NOMO-1 treated with DMSO at 0.1 percent for 48 hours (cell line): ENCODE results near the gene DRC3.
"Not testable (repeated sequence)": the region's sequence is repeated elsewhere in the genome, so short reads cannot be mapped to it uniquely, and the experiment has no call there.

Experiments
- DNase-seq: peaks from one replicate; lab custom pipeline; 2025; ENCODE audit not compliant: unreplicated experiment; lab: John Stamatoyannopoulos, UW

The DRC3 gene, protein sequence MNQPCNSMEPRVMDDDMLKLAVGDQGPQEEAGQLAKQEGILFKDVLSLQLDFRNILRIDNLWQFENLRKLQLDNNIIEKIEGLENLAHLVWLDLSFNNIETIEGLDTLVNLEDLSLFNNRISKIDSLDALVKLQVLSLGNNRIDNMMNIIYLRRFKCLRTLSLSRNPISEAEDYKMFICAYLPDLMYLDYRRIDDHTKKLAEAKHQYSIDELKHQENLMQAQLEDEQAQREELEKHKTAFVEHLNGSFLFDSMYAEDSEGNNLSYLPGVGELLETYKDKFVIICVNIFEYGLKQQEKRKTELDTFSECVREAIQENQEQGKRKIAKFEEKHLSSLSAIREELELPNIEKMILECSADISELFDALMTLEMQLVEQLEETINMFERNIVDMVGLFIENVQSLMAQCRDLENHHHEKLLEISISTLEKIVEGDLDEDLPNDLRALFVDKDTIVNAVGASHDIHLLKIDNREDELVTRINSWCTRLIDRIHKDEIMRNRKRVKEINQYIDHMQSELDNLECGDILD

DNA sequence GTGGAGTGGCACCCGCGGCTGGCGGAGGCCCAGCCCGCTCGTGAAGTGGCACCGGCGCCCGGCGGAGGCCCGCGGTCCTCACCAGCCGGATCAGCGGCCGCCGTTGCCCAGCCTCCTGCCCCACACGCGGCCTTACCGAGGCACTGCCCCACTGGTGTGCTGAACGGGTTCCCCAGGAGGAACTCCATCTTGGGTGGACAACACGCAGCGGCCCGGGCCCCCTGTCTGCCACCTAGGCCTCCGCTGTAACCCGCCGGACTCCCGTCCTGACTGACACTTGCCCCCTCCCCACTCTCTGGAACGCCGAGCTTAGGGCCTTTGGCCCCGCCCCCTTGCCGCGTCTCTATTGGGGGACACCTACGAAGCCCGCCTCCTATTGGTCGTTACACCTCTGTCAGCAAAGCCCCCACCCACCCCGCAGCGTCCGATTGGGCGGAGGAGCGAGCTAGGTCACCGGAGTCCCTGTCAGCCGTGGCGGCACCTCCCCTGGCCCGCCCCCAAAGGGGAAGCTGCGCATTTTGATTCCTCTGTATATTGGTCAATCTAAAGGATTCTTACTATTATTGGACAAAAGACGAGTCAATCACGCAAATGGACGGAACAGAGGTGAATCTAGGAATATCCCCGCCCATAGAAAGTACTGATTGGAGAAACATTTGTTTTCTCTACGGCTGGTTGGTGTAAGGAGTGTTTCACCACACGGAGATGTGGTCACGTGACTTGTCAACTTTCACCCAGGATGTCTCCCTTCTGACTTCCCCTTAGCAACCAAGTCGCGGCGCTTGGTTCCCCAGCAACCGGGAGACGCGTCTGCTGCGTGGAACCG, at the start of gene DRC3, which contains the start of gene TOM1L2:
Gene DRC3 (plus strand): TSS at position 737 of the 826 bp plus-strand sequence. CDS start 4,737 bp downstream, outside the sequence.
Gene TOM1L2 (minus strand): TSS at position 275 of the 826 bp plus-strand sequence. CDS start 87 bp downstream, at position 188.
- peak; percentile 100 for DNase-seq

DNA sequence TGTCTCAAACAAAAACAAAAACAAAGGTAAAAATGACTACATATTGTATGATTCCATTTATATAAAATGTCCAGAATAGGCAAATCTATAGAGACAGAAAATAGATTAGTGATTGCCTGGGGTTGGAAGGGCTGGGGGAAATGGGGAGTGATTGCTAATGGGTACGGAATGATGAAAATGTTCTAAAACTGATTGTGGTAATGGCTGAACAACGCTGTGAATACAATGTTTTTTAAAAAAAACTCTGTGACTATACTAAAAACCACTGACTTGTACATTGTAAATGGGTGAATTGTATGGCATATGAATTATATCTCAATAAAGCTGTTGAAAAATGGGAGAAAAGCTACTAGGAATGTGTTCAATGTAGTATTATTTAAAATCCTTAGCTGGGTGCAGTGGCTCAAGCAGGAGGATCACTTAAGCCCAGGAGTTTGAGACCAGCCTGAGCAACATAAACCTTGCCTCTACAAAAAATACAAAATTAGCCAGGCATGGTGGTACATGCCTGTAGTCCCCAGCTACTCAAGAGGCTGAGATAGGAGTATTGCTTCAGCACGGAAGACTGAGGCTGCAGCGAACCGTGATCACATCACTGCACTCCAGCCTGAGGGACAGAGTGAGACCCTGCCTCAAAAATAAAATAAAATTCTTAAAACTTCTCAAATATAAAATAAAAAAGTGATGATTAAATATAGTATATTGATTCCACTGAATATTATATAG, 48.4 kb upstream of the DRC3 start:
- no peak for DNase-seq

DNA sequence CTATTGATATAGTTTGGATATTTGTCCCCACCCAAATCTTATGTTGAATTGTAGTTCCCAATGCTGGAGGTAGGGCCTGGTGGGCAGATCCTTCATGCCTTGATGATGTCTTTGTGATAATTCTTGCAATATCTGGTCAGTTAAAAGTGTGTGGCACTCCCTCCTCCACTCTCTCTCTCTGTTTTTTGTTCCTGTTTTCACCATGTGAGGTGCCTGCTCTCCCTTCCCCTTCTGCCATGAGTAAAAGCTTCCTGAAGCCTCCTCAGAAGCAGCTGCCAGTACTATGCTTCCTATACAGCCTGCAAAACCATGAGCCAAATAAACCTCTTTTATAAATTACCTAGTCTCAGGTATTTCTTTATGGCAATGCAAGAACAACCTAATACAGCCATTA, 47.8 kb upstream of the DRC3 start:
- DNase-seq, result peak; percentile 43

DNA sequence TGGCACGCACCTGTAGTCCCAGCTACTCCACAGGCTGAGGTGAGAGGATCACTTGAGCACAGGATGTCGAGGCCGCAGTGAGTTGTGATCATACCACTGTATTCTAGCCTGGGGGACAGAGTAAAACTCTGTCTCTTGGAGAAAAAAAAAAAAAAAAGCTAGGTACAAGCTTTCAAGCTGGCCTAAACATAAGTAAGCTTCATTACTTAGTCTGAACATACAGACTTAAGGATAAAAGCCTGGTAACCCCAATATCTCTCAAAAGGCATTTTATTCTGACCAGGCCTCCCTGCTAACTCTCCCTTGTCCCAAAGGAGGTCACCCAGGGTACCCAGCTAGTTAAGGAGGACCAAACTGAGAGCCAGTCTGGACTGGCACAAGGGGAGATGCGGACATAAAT, 46.6 kb upstream of the DRC3 start:
- no peak for DNase-seq

DNA sequence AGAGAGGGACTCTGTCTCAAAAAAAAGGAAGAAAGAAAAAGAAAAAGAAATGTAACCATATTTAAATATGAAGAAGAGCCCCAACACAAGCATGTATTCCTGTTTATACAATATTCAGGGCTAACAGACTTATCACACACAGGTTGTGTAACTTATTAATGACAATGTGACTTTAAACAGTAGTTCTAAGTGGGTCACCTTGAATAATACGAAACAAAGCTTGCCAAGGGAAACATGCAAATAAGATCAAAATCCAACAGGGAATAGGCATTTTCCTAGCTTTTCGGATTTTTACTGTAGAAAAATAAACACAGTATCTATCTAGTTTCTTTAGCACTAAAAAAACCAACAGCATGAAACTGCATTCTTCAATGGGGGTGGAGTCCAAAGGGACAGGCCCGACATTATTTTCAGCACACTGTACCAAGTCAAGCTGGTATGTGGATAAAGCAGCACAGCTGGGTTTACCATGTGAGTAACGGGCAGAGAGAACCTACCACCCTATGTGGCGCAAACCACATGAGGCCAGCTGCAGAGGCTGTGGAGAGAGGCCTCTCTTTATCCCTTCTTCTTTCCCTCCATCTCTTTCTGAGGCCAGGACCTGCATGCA, 45.7 kb upstream of the DRC3 start:
- no peak for DNase-seq

DNA sequence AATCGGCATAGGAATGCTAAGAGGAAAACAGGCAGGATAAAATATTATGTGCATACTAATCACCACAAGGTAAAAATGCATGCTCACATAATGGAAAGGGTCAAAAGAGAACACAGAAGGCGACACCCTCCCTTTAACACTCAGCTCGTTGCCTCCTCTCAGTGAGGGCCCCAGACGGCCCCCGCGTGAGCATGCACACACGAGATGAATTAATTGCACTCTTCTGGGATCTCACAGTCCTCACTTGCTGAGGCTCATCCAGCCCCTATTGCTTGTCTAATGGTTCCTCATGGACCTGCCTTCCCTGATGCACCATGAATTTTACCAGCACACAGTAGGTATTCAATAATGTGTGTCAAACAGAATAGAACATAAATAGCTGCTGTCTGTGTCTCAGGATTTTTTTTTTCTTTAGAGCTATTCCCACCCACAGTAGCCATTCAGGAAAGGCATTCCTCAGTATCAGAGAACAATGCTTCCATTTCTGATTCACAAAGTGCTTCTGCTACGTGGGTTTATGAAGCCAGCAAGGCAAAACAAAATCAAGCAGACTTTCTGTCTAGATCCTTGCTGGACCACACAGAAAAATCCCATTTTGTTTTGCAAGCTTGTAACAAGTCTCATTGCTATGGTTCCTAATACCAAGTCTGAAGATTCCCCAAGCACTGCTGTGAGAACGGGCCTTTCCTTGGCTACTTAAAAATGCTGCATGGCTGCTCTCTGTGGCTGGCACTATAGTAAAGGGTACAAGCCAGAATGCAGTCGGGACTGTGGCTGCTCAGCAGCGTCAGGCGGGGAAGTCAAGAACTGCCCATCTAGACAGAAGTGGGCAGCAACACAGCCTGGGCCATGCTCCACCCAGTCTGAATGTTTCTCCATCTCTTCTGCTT, 44.0 kb upstream of the DRC3 start:
- no peak for DNase-seq

DNA sequence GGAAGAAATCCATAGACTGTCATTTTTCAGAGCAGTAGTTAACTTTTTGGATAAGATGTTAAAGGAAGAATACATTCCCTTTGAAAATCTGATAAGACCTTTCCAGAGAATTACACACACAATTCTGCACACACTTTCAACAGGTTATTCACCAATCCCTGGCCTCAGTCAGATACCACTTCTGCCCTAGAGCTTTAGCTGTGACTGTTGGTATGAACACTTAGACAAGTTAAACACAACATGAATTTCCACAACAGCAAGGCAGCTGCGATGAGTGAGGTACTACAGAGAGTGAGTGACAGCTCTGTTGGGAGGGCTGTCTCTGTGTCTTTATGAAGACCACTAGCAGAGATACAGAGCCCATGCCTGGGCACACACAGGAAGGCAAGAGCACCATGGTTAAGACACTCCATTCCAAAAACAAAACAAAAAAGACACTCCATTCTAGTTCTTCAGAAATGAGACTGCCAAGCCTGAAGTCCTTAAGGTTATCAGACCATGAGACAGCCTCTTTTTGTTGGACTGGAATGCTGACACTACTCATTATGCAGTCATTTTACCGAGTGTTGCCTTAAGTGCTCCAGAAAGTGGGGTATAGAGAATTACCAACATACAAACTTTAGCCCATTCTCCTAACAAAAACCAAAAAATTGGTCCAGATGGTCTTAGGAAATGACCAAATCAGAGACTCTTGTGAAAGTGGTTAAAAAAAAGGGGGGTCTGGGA, 42.8 kb upstream of the DRC3 start:
- DNase-seq, result no peak

DNA sequence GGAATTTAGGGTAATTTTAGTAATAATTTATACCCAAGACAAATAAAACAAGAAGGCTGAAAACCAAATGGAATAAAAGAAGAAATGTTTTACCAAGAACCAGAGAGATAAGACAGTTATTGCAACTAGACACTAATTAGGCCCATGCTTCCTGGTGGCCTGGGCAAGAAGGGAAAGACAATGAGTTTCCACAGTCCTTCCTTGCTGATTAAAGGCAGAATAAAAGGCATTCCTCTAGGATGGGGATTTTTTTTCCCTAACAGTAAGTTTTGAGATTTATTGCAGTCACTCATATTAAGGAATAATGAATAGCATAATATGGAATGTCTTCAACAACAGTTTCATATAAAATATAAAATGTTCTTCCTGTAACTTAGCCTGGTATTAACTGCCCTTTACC, 42.0 kb upstream of the DRC3 start:
- DNase-seq, result no peak

DNA sequence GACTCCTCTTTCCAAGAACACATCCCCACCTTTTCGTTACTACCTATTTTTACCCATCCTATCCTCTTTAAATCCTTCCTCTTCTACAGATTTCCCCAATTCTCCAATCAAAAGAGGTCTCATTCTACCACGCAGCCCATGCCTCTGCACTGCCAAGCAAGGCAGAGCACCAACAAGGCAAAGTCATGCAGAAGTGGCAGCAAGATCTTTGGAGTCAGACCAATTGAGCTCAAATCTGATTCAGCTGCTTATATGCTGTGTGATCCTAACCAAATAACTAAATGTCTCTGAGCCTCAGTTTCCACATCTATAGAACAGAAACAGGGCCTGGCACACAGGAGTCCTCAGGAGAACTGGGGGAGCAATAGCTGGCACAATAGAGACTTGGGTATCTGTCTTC, 41.5 kb upstream of the DRC3 start:
- no peak for DNase-seq

DNA sequence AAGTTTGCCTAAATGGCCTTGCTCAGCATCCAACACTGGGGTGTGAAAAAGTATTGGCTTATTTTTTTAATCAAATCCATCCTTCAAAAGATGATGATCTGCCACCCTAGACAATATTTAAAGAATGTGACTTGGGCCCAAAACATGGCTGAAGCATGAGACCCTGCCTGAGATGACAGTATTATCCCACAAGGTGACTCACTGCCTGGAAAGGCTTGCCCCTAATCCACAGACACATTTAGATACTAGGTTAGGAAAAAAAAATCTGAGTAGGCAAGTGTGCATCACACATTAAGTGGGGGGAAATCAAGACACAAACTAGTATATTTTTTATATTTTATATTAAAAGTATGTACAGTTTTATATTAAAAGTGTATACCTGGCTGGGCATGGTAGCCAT, 38.9 kb upstream of the DRC3 start:
- DNase-seq, result no peak

DNA sequence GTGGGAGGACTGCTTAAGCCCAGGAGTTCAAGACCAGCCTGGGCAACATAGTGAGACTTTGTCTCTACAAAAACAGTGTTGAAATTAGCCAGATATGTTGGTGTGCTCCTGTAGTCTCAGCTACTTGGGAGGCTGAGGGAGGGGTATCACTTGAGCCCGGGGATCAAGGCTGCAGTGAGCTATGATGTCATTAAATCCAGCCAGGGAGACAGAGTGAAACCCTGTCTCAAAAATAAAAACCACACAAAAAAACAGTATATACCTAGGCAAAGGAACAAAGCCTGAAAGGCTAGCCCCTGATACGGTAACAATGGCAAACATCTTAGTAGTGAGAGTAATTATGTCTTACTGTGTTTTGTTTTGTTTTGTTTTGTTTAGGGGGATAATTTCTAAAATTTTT, 38.4 kb upstream of the DRC3 start:
- no peak for DNase-seq

DNA sequence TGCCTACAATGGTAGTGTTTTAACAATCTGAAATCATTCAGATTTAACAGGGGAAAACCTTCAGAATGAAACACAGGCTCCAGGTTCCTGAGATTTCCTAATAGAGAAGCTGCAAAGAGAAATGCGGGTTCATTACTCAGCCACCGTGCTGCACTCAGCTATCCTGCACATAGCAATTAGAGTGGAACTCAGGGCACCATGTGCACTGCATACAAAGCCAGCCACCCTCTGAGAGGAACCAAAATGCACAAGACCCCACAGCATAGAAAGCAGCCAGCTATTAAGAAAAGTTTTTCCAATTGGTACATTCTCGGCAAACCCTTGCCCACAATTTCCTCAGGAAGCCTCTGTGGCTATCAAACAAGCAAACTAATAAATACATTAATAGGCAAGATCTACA, 37.9 kb upstream of the DRC3 start:
- peak; percentile 40 for DNase-seq

DNA sequence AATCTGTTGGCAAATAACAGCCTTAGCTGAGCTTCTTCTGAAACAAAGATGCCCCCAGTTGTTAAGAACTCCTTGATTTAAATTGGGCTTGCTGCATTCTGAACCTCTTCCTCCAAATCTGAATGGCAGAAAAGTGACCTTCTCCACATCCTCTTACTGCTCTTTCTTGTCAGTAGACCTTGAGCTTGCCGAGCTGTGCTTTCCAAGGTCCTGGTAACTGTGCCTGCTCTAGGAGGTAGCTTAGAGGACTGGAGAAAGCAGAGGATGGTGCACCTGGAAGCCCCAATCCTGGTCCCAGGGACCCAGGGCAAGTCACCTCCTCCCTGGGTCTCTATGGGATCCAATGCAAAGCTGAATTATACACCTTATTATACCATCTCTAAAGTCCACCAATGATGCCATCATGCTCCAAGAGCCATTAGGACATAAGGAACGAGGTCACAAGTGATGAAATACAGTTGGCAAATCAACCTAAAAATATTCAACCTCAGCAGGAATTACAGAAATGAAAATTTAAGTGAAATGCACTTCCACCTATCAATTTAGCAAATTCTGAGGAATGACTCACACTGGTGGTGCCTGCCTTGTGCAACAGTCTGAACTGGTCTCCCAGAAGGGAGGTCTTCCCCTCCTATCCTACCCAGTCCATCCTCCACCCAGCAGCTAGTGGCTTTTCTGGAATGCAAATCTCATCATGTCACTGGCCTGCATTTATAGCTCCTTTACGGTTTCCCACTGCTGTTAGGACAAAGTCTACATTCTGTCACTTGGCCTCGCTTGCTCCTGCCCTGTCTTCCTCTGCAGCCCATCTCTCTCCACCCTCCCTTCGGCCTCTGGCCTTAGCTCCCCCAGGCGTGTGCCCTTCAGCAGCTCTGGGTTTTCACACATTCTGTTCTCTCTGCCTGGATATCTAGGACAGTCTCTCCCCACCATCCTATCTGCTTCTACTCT, 37.1 kb upstream of the DRC3 start:
- DNase-seq, result peak; percentile 85

DNA sequence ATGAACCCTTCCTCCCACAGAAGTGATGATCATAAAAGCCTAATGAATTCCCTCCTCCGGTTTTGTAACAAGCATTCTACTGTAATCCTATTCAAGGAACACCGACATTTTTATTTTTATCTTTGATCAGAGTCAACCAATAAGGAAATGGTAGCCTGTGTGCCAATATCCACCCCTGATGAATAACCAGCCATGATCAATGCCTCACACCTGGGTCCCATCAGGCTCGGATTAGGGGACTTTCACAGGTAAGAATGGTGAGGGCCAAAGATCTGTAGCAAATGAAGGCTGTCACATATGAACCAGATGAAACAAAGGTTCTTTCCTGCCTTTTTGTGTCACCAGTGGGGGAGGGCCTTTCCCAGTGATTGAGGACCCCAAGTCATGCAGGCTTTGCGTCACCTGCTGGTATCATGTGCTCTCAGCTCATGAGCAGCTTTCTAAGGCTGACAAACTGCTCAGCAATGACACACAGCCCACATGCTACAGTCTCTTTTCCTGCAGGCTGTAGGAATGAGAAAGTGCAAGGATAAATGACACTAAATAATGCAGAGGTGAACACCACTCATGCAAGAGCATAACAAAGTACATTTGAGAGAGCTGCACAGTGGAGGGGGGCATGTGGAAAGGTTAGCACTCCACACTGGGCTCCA, 35.3 kb upstream of the DRC3 start:
- DNase-seq, result no peak

DNA sequence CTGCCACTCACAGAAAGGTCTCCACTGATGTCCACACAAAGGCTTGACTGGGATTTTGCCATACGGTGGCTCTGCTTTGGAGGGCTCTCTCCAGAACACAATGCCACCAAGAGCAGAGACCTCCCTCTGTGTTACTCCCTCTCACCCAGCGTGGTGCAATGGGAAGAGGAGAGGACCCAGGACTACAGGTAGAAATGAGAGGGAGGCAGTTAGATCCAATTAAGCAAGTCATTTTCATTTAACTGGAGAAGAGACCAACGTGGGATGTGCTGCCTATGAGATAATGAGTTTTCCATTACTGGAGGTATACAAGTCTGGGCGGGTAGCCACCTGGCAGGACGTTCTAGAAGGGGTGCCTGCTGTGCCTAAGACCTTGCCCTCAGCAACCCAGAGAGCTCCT, 34.7 kb upstream of the DRC3 start:
- DNase-seq, result no peak

DNA sequence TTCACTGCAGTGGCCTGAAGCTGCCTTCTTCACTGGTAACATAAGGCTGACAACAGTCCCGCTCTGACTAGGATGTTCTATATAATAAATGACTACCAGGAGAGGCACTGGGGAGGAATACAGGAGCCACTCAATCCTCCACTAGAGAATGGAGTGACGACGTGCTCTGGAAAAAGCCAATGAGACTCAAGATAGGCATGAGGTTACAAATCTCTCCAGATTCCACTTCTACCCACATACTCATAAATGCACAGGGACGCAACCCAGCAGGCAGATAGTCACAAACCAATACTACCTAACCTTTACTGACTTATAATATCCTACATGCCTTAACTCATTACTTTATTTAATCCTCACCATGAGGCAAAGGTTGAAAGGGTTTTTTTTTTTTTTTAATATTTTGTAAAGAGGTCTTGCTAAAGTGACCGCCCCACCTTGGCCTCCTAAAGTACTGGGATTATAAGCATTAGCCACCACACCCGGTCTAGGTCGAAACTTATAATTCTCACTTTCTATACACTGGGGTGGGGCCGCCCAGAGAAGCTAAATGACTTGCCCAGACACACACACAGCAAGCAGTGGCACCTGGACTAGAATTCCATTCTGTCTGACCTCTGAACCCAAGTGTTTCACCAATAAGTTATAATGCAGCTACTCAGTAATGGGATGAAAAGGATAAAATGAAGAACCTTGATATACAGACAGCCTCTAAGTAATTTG, 34.1 kb upstream of the DRC3 start:
- DNase-seq, result no peak

DNA sequence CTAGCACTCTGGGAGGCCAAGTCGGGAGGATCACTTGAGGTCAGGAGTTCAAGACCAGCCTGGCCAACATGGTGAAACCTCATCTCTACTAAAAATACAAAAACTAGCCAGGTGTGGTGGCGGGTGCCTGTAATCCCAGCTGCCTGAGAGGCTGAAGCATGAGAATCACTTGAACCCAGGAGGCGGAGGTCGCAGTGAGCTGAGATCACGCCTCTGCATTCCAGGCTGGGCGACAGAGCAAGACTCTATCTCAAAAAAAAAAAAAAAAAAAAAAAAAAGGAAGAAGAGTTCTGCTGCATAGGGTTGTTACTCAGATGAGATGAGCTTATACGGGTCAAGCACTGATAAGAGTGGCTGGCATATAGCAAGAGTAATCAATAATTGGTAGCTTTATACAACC, 32.7 kb upstream of the DRC3 start:
- DNase-seq, result not testable (repeated sequence)
